GM12878 (cell line): ENCODE results near the gene KCNG3.

Experiments
- FOS ChIP-seq: IDR thresholded peaks from 3 replicates; pipeline ENCODE4 v1.6.1; 2011; ENCODE audit warnings: borderline replicate concordance; ENCODE audit not compliant: insufficient read length; ENCODE audit errors: extremely low read depth
- HDAC2 ChIP-seq: fragments of 200-600 bp; sonication (generic); IDR thresholded peaks from 2 replicates; pipeline ENCODE4 v1.6.1; 2017
- RAD21 ChIP-seq: IDR thresholded peaks from 2 replicates; pipeline ENCODE4 v1.6.1; 2011; ENCODE audit warnings: mild to moderate bottlenecking, low read depth, low read length, moderate library complexity; ENCODE audit not compliant: insufficient read depth
- RCOR1 ChIP-seq: conservative IDR thresholded peaks from 2 replicates; pipeline ENCODE4 v1.6.1; 2012; ENCODE audit warnings: low read depth, low read length, improper control_type of control experiment
- ZNF24 ChIP-seq: fragments of 450-650 bp; IDR thresholded peaks from 2 replicates; pipeline ENCODE4 v1.6.1; 2017; ENCODE audit warnings: antibody characterized with exemption, mild to moderate bottlenecking
- TF ChIP-seq, protein P1 (sequence below): fragments of 450-650 bp; IDR thresholded peaks from 2 replicates; pipeline ENCODE4 v1.6.1; 2017; ENCODE audit warnings: mild to moderate bottlenecking, moderate library complexity
- TF ChIP-seq, protein P2 (sequence below), 3 experiments: IDR thresholded peaks in 2 of 3; conservative IDR thresholded peaks in 1 of 3; 2 replicates each; pipeline ENCODE4 v1.5.1; 2011; ENCODE audit warnings: low read depth in 3 of 3, low read length in 3 of 3, mild to moderate bottlenecking in 3 of 3, control low read depth in 2 of 3, moderate library complexity in 2 of 3, inconsistent platforms in 1 of 3, mixed read lengths in 1 of 3; ENCODE audit not compliant: control insufficient read depth in 2 of 3, insufficient read depth in 1 of 3; ENCODE audit errors: extremely low read depth in 1 of 3
- TF ChIP-seq, protein P3 (sequence below): IDR thresholded peaks from 2 replicates; pipeline ENCODE4 v1.6.1; 2012; ENCODE audit warnings: mild to moderate bottlenecking, low read depth, low read length
- TF ChIP-seq, protein P4 (sequence below): fragments of 450-650 bp; IDR thresholded peaks from 2 replicates; pipeline ENCODE4 v1.6.1; 2018; ENCODE audit warnings: mild to moderate bottlenecking, low read depth, moderate library complexity; ENCODE audit not compliant: partially characterized antibody

DNA sequence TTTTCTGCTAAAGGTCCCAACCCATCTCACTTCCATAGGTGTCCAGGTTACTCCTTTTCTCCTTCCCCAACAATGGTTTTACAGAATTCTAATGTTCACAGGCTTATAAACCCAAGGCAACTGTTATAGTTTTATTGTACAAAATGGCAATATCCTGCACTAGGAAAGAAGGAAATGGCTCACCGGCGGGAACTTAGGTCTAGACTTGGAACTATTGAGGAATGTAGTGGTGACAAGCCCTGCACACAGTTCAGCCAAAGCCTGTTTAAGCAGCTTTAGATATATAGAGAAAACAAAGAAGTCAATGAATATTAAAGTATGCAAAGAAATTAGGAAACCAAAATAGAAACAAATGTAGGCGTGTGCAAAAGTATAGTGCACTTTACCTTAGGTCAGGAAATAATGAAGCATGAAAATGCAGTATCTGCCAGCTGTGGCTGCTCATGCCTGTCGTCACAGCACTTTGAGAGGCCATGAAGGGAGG is 22.7 kb upstream of the KCNG3 start:
- no peak for TF ChIP-seq ZNF24
- TF ChIP-seq RAD21, result no peak
- TF ChIP-seq, protein P1, sequence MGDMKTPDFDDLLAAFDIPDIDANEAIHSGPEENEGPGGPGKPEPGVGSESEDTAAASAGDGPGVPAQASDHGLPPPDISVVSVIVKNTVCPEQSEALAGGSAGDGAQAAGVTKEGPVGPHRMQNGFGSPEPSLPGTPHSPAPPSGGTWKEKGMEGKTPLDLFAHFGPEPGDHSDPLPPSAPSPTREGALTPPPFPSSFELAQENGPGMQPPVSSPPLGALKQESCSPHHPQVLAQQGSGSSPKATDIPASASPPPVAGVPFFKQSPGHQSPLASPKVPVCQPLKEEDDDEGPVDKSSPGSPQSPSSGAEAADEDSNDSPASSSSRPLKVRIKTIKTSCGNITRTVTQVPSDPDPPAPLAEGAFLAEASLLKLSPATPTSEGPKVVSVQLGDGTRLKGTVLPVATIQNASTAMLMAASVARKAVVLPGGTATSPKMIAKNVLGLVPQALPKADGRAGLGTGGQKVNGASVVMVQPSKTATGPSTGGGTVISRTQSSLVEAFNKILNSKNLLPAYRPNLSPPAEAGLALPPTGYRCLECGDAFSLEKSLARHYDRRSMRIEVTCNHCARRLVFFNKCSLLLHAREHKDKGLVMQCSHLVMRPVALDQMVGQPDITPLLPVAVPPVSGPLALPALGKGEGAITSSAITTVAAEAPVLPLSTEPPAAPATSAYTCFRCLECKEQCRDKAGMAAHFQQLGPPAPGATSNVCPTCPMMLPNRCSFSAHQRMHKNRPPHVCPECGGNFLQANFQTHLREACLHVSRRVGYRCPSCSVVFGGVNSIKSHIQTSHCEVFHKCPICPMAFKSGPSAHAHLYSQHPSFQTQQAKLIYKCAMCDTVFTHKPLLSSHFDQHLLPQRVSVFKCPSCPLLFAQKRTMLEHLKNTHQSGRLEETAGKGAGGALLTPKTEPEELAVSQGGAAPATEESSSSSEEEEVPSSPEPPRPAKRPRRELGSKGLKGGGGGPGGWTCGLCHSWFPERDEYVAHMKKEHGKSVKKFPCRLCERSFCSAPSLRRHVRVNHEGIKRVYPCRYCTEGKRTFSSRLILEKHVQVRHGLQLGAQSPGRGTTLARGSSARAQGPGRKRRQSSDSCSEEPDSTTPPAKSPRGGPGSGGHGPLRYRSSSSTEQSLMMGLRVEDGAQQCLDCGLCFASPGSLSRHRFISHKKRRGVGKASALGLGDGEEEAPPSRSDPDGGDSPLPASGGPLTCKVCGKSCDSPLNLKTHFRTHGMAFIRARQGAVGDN, result no peak
- TF ChIP-seq, protein P2, sequence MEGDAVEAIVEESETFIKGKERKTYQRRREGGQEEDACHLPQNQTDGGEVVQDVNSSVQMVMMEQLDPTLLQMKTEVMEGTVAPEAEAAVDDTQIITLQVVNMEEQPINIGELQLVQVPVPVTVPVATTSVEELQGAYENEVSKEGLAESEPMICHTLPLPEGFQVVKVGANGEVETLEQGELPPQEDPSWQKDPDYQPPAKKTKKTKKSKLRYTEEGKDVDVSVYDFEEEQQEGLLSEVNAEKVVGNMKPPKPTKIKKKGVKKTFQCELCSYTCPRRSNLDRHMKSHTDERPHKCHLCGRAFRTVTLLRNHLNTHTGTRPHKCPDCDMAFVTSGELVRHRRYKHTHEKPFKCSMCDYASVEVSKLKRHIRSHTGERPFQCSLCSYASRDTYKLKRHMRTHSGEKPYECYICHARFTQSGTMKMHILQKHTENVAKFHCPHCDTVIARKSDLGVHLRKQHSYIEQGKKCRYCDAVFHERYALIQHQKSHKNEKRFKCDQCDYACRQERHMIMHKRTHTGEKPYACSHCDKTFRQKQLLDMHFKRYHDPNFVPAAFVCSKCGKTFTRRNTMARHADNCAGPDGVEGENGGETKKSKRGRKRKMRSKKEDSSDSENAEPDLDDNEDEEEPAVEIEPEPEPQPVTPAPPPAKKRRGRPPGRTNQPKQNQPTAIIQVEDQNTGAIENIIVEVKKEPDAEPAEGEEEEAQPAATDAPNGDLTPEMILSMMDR (IDR thresholded peaks at IDR 0.05 in 2 of 3, conservative IDR thresholded peaks at IDR 0.05 in 1 of 3; ENCODE audit: control insufficient read depth in 2 of 3, extremely low read depth in 1 of 3, insufficient read depth in 1 of 3, low read depth in 3 of 3, low read length in 3 of 3), result no peak
- no peak for TF ChIP-seq FOS
- TF ChIP-seq, protein P3, sequence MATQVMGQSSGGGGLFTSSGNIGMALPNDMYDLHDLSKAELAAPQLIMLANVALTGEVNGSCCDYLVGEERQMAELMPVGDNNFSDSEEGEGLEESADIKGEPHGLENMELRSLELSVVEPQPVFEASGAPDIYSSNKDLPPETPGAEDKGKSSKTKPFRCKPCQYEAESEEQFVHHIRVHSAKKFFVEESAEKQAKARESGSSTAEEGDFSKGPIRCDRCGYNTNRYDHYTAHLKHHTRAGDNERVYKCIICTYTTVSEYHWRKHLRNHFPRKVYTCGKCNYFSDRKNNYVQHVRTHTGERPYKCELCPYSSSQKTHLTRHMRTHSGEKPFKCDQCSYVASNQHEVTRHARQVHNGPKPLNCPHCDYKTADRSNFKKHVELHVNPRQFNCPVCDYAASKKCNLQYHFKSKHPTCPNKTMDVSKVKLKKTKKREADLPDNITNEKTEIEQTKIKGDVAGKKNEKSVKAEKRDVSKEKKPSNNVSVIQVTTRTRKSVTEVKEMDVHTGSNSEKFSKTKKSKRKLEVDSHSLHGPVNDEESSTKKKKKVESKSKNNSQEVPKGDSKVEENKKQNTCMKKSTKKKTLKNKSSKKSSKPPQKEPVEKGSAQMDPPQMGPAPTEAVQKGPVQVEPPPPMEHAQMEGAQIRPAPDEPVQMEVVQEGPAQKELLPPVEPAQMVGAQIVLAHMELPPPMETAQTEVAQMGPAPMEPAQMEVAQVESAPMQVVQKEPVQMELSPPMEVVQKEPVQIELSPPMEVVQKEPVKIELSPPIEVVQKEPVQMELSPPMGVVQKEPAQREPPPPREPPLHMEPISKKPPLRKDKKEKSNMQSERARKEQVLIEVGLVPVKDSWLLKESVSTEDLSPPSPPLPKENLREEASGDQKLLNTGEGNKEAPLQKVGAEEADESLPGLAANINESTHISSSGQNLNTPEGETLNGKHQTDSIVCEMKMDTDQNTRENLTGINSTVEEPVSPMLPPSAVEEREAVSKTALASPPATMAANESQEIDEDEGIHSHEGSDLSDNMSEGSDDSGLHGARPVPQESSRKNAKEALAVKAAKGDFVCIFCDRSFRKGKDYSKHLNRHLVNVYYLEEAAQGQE, result no peak
- TF ChIP-seq HDAC2, result no peak
- no peak for TF ChIP-seq RCOR1
- TF ChIP-seq, protein P4, sequence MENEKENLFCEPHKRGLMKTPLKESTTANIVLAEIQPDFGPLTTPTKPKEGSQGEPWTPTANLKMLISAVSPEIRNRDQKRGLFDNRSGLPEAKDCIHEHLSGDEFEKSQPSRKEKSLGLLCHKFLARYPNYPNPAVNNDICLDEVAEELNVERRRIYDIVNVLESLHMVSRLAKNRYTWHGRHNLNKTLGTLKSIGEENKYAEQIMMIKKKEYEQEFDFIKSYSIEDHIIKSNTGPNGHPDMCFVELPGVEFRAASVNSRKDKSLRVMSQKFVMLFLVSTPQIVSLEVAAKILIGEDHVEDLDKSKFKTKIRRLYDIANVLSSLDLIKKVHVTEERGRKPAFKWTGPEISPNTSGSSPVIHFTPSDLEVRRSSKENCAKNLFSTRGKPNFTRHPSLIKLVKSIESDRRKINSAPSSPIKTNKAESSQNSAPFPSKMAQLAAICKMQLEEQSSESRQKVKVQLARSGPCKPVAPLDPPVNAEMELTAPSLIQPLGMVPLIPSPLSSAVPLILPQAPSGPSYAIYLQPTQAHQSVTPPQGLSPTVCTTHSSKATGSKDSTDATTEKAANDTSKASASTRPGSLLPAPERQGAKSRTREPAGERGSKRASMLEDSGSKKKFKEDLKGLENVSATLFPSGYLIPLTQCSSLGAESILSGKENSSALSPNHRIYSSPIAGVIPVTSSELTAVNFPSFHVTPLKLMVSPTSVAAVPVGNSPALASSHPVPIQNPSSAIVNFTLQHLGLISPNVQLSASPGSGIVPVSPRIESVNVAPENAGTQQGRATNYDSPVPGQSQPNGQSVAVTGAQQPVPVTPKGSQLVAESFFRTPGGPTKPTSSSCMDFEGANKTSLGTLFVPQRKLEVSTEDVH, result no peak
